NB4 (cell line): Measurements from ENCODE around the gene CARM1.
A peak's percentile ranks its signal among the peaks of the same experiment; 100 is the strongest.
"Not testable (repeated sequence)": the region's sequence is repeated elsewhere in the genome, so short reads cannot be mapped to it uniquely, and the experiment has no call there.

Experiments used
- DNase-seq: peaks from one replicate; pipeline ENCODE4 v3.0.0; 2010; ENCODE audit warnings: low read depth
- H3K4me3 ChIP-seq: one replicate; pipeline ENCODE4 v1.5.1; 2011; ENCODE audit warnings: mild to moderate bottlenecking, low read depth, low read length, moderate library complexity
- CTCF ChIP-seq: IDR thresholded peaks from one replicate; pipeline ENCODE4 v1.5.1; 2012; ENCODE audit warnings: low read depth, low read length
- MAX ChIP-seq: IDR thresholded peaks from 2 replicates; pipeline ENCODE4 v1.6.1; 2011; ENCODE audit warnings: low read depth, low read length
- MYC ChIP-seq: IDR thresholded peaks from 2 replicates; pipeline ENCODE4 v1.6.1; 2011; ENCODE audit warnings: low read depth, low read length
- POLR2A ChIP-seq: IDR thresholded peaks from 2 replicates; pipeline ENCODE4 v1.6.1; 2011; ENCODE audit warnings: mild to moderate bottlenecking; ENCODE audit not compliant: insufficient read length; ENCODE audit errors: extremely low read depth

CARM1 gene

DNA sequence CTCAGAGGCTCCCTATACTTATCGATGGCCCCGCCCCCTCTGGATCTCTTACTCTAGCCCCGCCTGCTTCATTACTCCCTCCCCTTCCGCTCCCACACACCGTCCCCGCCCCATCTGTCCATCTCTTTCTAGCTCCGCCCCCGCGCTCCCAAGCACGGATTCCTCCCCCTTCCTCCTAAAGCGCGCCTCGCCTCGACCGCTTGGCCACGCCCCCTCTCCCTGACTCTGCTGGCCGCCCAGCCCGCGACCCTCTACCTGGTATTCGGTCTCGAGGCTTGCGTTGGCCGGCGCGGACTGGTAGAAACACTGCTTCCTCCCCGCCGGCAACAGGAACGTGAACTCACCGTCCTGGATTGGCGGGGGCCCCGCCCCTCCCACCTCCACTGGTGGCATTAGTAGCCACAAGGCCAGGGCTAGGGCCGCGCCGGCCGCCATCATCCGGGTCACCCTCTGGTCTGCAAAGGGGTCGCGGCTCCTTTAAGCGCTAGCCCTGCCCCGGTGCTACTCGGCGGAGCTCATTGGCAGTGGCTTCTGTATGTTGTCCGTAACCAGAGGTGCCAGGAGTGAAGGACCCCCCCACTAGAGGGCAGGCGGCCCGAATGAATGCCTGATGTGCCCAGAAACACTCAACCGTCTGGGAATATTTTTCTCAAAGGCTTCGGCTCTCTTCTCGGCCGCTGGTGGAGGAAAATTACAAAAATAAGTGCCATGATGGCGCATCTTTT, 35.4 kb upstream of the CARM1 start, which contains the start of gene TMED1:
TSS of gene TMED1 (minus strand) at position 459 of the 725 bp plus-strand sequence. CDS start at position 438, 21 bp downstream.
- TF ChIP-seq MAX: no peak; the same call in 1 of the 2 replicates
- TF ChIP-seq CTCF: no peak
- TF ChIP-seq MYC: peak; percentile 11; the same call in 1 of the 2 replicates
- peak; percentile 62 for TF ChIP-seq POLR2A

GRCh38 chr19:10836479-10837330, 34.6 kb upstream of the CARM1 start:
- peak overlapping the region; percentile 66 for H3K4me3 ChIP-seq
- peak; percentile 89 for DNase-seq
- TF ChIP-seq MAX (peak; percentile 99), CTCF (no peak), MYC (peak; percentile 96), POLR2A (no peak)

More for the DNA sequence above, 35.4 kb upstream of the CARM1 start, which contains the start of gene TMED1:
- peak within 1 kb of the TSS; percentile 66 for H3K4me3 ChIP-seq
- DNase-seq: peak; percentile 99

DNA sequence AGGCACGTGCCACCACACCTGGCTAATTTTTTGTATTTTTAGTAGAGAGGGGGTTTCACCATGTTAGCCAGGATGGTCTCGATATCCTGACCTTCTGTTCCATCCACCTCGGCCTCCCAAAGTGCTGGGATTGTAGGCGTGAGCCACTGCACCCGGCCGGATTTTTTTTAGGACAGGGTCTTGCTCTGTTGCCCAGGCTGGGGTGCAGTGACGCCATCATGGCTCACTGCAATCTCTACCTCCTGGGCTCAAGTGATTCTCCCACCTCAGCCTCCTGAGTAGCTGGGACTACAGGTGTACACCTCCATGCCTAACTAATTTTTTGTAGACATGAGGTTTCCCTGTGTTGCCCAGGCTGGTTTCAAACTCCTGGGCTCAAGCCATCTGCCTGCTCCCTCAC, 33.7 kb upstream of the CARM1 start:
- DNase-seq, H3K4me3 ChIP-seq: not testable (repeated sequence)

DNA sequence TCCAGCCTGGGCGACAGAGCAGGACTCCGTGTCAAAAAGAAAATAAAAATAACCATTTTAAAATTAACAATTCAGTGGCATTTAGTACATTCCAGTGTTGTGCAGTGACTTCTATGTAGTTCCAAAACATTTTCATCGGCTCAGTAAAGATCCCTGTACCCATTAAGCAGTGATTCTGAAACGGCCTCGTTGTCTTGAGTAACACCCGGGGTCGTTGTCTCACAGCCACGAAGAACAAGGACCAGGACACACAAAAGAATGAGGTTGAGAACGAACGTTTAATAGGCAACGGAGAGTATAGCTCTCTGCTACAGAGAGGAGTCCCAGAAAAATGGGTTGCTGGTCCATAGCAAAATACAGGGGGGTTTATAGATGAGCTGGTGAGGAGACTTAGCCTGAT, 33.0 kb upstream of the CARM1 start:
- TF ChIP-seq MYC: no peak
- TF ChIP-seq CTCF: no peak
- TF ChIP-seq MAX: no peak
- no peak for TF ChIP-seq POLR2A
- DNase-seq: no peak
- no peak overlapping the region for H3K4me3 ChIP-seq

DNA sequence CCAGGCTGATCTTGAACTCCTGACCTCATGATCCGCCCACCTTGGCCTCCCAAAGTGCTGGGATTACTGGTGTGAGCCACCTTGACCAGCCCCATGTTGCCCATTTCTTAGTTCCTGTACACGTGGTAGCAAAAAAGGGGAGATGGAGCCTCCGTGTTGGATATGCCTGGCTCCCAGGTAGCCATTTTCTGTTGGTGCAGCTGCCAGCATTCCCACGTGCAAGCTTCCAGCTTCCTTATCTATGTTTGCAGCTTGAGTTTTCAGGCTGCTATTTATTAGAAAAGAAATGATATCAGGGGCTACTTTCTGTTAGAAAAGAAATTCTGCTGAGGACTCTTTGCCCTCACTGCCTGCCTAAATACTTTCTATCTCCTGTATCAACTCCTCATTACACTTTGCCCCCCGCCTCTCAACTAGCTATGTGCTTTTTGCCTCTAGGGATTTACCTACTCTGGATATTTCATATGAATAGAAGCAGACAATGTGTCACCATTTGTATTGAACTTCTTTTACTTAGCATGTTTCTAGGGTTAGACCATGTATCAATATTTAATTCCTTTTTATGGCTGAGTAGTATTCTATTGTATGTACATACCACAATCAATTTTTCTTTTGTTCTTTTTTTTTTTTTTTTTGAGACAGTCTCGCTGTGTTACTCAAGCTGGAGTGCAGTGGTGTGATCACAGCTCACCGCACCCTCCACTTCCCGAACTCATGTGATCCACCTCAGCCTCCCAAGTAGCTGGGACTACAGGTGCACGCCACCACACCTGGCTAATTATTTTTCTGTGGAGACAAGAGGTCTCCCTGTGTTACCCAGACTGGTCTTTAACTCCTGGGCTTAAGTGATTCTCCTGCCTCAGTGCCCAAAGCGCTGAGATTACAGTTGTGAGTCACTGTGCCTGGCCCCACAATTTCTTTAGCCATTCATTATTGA, 32.0 kb upstream of the CARM1 start:
- H3K4me3 ChIP-seq: no peak overlapping the region
- TF ChIP-seq POLR2A (no peak), MYC (no peak)
- no peak for DNase-seq

DNA sequence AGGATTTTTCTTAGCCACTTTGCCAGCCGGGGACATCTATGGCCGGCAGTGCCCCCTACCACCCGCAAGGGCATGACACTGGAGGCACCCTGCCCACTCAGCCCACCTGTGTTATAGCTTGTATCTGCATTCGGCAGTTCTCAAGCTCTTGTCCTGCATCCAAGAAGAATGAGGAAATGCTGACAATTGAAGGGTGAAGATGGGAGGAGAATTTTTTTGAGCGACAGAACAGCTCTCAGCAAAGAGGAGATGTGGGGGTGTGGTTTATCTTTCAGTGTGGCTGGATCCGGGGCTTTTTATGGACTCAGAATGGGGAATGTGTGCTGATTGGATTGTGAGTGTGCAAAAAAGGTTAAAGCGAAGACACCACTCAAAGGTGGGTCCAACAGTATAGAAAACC, 28.6 kb upstream of the CARM1 start:
- no peak overlapping the region for H3K4me3 ChIP-seq
- TF ChIP-seq MYC (no peak), CTCF (no peak), POLR2A (no peak), MAX (no peak)
- DNase-seq: no peak
